H1 (cell line): ENCODE data around the gene C5orf58.

Experiments used
- BCL11A ChIP-seq, 2 experiments: IDR thresholded peaks; one replicate each; pipeline ENCODE4 v1.6.1; 2011; ENCODE audit warnings: low read depth in 2 of 2, low read length in 2 of 2, mild to moderate bottlenecking in 2 of 2
- CHD1 ChIP-seq: IDR thresholded peaks from 2 replicates; pipeline ENCODE4 v1.6.1; 2012; ENCODE audit warnings: low read depth, low read length, improper control_type of control experiment
- EZH2 ChIP-seq: fragments of 200-600 bp; sonication (generic); IDR thresholded peaks from 2 replicates; pipeline ENCODE4 v1.7.1; 2012; ENCODE audit warnings: low read depth, mild to moderate bottlenecking, moderate library complexity, low read length, inconsistent platforms; ENCODE audit not compliant: severe bottlenecking
- GTF2F1 ChIP-seq: IDR thresholded peaks from 2 replicates; pipeline ENCODE4 v1.6.1; 2012; ENCODE audit warnings: low read depth, low read length, improper control_type of control experiment, borderline replicate concordance
- HDAC2 ChIP-seq, 2 experiments: fragments of 300-600 bp in 1 of 2; sonication (generic) in 1 of 2; IDR thresholded peaks; 2 replicates each; pipeline ENCODE4 v1.6.1; 2011 to 2012; ENCODE audit warnings: low read depth in 2 of 2, low read length in 2 of 2, mild to moderate bottlenecking in 2 of 2, moderate library complexity in 2 of 2, borderline replicate concordance in 1 of 2, inconsistent platforms in 1 of 2
- KDM1A ChIP-seq: fragments of 200-600, 300-600 bp; sonication (generic); IDR thresholded peaks from 2 replicates; pipeline ENCODE4 v1.7.1; 2016; ENCODE audit warnings: mild to moderate bottlenecking, low read length, borderline replicate concordance
- POLR2A ChIP-seq, 2 experiments: IDR thresholded peaks; 1 replicate in 1 of 2; 2 replicates in 1 of 2; pipeline ENCODE4 v1.6.1; 2011; ENCODE audit warnings: low read depth in 2 of 2, low read length in 2 of 2, mild to moderate bottlenecking in 2 of 2; ENCODE audit errors: control extremely low read depth in 1 of 2
- RAD21 ChIP-seq, 2 experiments: IDR thresholded peaks in 1 of 2; conservative IDR thresholded peaks in 1 of 2; 2 replicates each; pipeline ENCODE4 v1.6.1; 2011; ENCODE audit warnings: low read depth in 2 of 2, low read length in 2 of 2, improper control_type of control experiment in 1 of 2, inconsistent platforms in 1 of 2, mild to moderate bottlenecking in 1 of 2, moderate library complexity in 1 of 2
- RFX5 ChIP-seq: IDR thresholded peaks from 2 replicates; pipeline ENCODE4 v1.6.1; 2011; ENCODE audit warnings: low read depth, low read length, improper control_type of control experiment, borderline replicate concordance
- SIX5 ChIP-seq: IDR thresholded peaks from 2 replicates; pipeline ENCODE4 v1.6.1; 2011; ENCODE audit warnings: mild to moderate bottlenecking, low read depth, low read length
- SP2 ChIP-seq: IDR thresholded peaks from 2 replicates; pipeline ENCODE4 v1.6.1; 2012; ENCODE audit warnings: mild to moderate bottlenecking, low read length, inconsistent platforms
- YY1 ChIP-seq: IDR thresholded peaks from 2 replicates; pipeline ENCODE4 v1.6.1; 2011; ENCODE audit warnings: low read depth, mild to moderate bottlenecking, low read length
- TF ChIP-seq, protein P1 (sequence below), 3 experiments: IDR thresholded peaks; 1 replicate in 2 of 3; 2 replicates in 1 of 3; pipeline versions ENCODE4 v1.5.1 to v1.6.1; 2011; ENCODE audit warnings: low read length in 3 of 3, mild to moderate bottlenecking in 3 of 3, inconsistent platforms in 2 of 3, low read depth in 1 of 3, moderate library complexity in 1 of 3; ENCODE audit not compliant: insufficient read depth in 1 of 3; ENCODE audit errors: control extremely low read depth in 1 of 3
- TF ChIP-seq, protein P2 (sequence below): IDR thresholded peaks from 2 replicates; pipeline ENCODE4 v1.6.1; 2012; ENCODE audit warnings: inconsistent platforms

DNA sequence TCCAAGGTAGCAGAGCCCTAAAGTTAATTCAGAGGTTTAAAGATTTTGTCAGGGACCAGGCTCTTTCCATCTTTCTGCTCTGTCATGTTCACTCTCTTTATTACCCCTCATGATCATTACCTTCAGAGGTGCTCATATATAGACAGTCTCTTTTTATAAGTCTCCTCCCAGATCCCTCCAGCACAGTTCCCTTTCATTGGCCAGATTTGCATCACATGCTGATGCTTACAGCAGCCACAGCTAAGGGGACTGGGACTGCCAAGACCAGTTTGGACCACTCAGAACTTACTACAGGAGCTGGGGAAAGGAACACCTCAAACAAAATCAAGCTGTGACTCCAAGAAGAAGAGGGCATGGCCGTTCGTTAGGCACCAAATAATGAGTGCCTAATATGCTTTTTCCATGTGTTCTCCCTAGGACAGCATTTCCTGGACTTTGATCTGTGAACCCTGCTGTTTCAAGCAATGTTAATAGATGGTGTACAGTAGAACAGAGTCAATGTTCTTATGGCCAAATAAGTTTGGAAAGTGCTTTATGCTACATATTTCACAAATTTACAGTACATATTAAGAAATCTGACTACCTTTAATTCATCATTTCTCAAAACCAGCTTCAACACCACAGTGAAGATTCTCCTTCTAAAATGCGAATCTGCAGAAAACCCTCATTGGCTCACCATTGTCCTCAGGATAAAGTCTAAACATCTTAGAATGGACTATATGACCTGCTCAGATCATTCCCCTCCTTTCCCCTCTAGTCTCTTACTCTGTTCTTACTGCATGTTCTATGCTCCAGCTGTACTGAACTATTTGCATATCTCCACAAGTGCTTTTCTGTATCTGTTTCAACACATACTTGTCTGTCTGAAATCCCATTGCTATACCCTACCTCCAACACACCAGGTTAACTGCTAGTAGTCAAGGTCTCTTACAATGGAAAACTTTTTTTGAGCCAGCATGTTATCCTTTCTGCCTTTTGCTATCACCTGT lies 3.4 kb downstream of the C5orf58 start:
- TF ChIP-seq, protein P1, sequence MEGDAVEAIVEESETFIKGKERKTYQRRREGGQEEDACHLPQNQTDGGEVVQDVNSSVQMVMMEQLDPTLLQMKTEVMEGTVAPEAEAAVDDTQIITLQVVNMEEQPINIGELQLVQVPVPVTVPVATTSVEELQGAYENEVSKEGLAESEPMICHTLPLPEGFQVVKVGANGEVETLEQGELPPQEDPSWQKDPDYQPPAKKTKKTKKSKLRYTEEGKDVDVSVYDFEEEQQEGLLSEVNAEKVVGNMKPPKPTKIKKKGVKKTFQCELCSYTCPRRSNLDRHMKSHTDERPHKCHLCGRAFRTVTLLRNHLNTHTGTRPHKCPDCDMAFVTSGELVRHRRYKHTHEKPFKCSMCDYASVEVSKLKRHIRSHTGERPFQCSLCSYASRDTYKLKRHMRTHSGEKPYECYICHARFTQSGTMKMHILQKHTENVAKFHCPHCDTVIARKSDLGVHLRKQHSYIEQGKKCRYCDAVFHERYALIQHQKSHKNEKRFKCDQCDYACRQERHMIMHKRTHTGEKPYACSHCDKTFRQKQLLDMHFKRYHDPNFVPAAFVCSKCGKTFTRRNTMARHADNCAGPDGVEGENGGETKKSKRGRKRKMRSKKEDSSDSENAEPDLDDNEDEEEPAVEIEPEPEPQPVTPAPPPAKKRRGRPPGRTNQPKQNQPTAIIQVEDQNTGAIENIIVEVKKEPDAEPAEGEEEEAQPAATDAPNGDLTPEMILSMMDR (IDR thresholded peaks at IDR 0.05; ENCODE audit: control extremely low read depth in 1 of 3, insufficient read depth in 1 of 3, low read depth in 1 of 3, low read length in 3 of 3): no peak
- no peak for TF ChIP-seq HDAC2 (IDR thresholded peaks at IDR 0.05; ENCODE audit: borderline replicate concordance in 1 of 2, low read depth in 2 of 2, low read length in 2 of 2)
- no peak for TF ChIP-seq CHD1
- TF ChIP-seq SP2: no peak
- no peak for TF ChIP-seq BCL11A (IDR thresholded peaks at IDR 0.05; ENCODE audit: low read depth in 2 of 2, low read length in 2 of 2)
- no peak for TF ChIP-seq RFX5
- no peak for TF ChIP-seq POLR2A (IDR thresholded peaks at IDR 0.05; ENCODE audit: control extremely low read depth in 1 of 2, low read depth in 2 of 2, low read length in 2 of 2)
- TF ChIP-seq YY1: no peak
- no peak for TF ChIP-seq KDM1A
- TF ChIP-seq EZH2: no peak
- no peak for TF ChIP-seq SIX5
- no peak for TF ChIP-seq RAD21 (IDR thresholded peaks at IDR 0.05 in 1 of 2, conservative IDR thresholded peaks at IDR 0.05 in 1 of 2; ENCODE audit: low read depth in 2 of 2, low read length in 2 of 2)
- TF ChIP-seq GTF2F1: no peak
- TF ChIP-seq, protein P2, sequence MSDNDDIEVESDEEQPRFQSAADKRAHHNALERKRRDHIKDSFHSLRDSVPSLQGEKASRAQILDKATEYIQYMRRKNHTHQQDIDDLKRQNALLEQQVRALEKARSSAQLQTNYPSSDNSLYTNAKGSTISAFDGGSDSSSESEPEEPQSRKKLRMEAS: no peak
